ENCODE measurements around the gene CLEC4F. TPM values are rescaled to one million over a fixed set of nuclear protein-coding genes. Genes with fewer than 3 reads are reported as not detected.

CLEC4F gene
- polyA plus RNA-seq, 3 donors: 0.65 to 17.0 (median 2.3) TPM

DNA sequence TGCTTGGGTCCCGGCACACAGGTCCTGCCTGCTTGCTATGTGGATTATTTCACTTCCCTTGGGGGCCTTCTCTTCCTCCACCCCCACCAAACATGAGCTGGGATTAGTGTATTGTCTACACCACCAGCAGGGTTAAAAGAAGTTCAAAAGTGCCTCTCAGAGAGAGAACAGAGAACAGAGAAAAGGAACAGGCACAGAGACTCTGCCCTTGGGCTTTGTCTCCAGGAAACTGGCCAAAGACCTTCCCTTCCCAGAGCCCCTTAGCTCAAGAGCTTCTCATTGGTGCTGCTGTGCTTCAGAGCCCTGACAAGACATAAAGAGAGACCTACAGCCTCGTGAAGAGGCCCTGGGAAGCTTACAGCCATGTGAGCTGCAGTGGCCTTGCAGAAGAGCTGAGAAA lies 22.9 kb downstream of the CLEC4F start:
- Mint-ChIP-seq H3K4me1 (peaks cover 53% of the 10 kb centered on the region), H3K36me3 (peaks cover 7 to 9% of the 10 kb centered on the region in 2 donors), H3K27ac (peak overlapping the region; percentile 51 to 91 (median 84)), H3K4me3 (peak overlapping the region in 1 of 2 donors; percentile 32), H3K9me3 (peaks cover 7 to 20% (median 17%) of the 10 kb centered on the region in 7 donors), H3K27me3 (ENCODE audit: low read depth in 3 of 3) (peaks cover 4 to 8% (median 4%) of the 10 kb centered on the region in 3 donors)
- H3K4me3 ChIP-seq (replicated peaks in 1 of 3; ENCODE audit: low read depth in 2 of 3, low read length in 3 of 3): peak overlapping the region in 1 of 3 experiments; percentile 1
- peak overlapping the region; percentile 14 for H3K4me2 ChIP-seq (replicated peaks; ENCODE audit: extremely low read depth, low read length, poor library complexity, severe bottlenecking)
- peak overlapping the region; percentile 63 to 76 for H3K27ac ChIP-seq (ENCODE audit: low read depth in 1 of 2, low read length in 2 of 2)
- H2AFZ ChIP-seq (ENCODE audit: insufficient read depth, low read depth, low read length, poor library complexity, severe bottlenecking): peak overlapping the region; percentile 9
- H3K36me3 ChIP-seq (replicated peaks in 1 of 2; ENCODE audit: control insufficient read depth in 1 of 2, insufficient read depth in 2 of 2, low read length in 2 of 2): no peaks in the 10 kb centered on the region
- H3K4me1 ChIP-seq (ENCODE audit: control insufficient read depth in 1 of 2, insufficient read depth in 2 of 2, low read length in 2 of 2): peaks cover 56 to 67% of the 10 kb centered on the region in 2 donors
- DNase-seq: peak in 2 of 3 donors; percentile 7 to 9
- intact Hi-C loops (cut with micrococcal nuclease): no loop called here
- H3K9ac ChIP-seq (ENCODE audit: insufficient read depth, low read length, poor library complexity, severe bottlenecking): no peak overlapping the region
- TF ChIP-seq, protein P1, sequence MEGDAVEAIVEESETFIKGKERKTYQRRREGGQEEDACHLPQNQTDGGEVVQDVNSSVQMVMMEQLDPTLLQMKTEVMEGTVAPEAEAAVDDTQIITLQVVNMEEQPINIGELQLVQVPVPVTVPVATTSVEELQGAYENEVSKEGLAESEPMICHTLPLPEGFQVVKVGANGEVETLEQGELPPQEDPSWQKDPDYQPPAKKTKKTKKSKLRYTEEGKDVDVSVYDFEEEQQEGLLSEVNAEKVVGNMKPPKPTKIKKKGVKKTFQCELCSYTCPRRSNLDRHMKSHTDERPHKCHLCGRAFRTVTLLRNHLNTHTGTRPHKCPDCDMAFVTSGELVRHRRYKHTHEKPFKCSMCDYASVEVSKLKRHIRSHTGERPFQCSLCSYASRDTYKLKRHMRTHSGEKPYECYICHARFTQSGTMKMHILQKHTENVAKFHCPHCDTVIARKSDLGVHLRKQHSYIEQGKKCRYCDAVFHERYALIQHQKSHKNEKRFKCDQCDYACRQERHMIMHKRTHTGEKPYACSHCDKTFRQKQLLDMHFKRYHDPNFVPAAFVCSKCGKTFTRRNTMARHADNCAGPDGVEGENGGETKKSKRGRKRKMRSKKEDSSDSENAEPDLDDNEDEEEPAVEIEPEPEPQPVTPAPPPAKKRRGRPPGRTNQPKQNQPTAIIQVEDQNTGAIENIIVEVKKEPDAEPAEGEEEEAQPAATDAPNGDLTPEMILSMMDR (IDR thresholded peaks at IDR 0.05): no peak
- H4K20me1 ChIP-seq (ENCODE audit: insufficient read depth, low read length): no peaks in the 10 kb centered on the region
- no peaks in the 10 kb centered on the region for H3K27me3 ChIP-seq (ENCODE audit: control insufficient read depth in 2 of 2, insufficient read depth in 2 of 2, low read length in 2 of 2)
- 29% methylated on average over 1 of the region's 2 CpGs for WGBS (ENCODE audit: insufficient coverage)
- H3K9me3 ChIP-seq (replicated peaks in 1 of 2; ENCODE audit: control insufficient read depth in 1 of 2, insufficient read depth in 1 of 2, low read length in 2 of 2): peaks cover 0 to 5% of the 10 kb centered on the region in 2 donors
- H3K79me2 ChIP-seq (ENCODE audit: insufficient read depth, low read length): no peaks in the 10 kb centered on the region

DNA sequence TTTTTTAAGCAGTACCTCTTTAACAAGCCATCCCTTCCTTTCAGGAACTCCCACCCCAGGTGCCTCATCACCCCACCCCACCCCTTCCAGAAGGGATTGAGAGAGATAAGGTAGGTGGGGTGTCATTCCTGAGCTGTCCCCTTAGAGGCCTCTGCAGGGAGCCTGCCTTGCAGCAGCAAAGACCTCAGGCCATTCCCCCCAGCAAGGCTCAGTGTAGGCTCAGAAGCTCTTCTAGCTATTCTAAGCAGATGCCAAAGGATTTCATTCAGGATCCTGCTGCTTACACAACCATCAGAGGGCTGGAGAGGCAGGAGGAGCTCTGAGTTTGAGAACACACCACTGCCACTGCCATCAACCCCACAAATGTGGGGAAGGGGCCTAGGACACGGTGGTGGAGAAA lies 24.1 kb downstream of the CLEC4F start:
- H3K4me2 ChIP-seq (replicated peaks; ENCODE audit: extremely low read depth, low read length, poor library complexity, severe bottlenecking): no peak overlapping the region
- intact Hi-C loops (cut with micrococcal nuclease): no loop called here
- H3K27ac Mint-ChIP-seq: no peak overlapping the region
- TF ChIP-seq, protein P1 (IDR thresholded peaks at IDR 0.05): no peak
- peaks cover 14 to 17% of the 10 kb centered on the region in 2 donors for H3K36me3 Mint-ChIP-seq
- H4K20me1 ChIP-seq (ENCODE audit: insufficient read depth, low read length): no peaks in the 10 kb centered on the region
- no peak overlapping the region for H3K27ac ChIP-seq (ENCODE audit: low read depth in 1 of 2, low read length in 2 of 2)
- H3K27me3 Mint-ChIP-seq (ENCODE audit: low read depth in 3 of 3): peaks cover 4 to 13% (median 8%) of the 10 kb centered on the region in 3 donors
- peaks cover 67 to 80% of the 10 kb centered on the region in 2 donors for H3K4me1 ChIP-seq (ENCODE audit: control insufficient read depth in 1 of 2, insufficient read depth in 2 of 2, low read length in 2 of 2)
- H3K79me2 ChIP-seq (ENCODE audit: insufficient read depth, low read length): no peaks in the 10 kb centered on the region
- 90% methylated on average over 1 of the region's 1 CpG for WGBS (ENCODE audit: insufficient coverage)
- peaks cover 7 to 20% (median 17%) of the 10 kb centered on the region in 7 donors for H3K9me3 Mint-ChIP-seq
- H3K4me3 Mint-ChIP-seq: no peak overlapping the region
- peaks cover 0 to 5% of the 10 kb centered on the region in 2 donors for H3K9me3 ChIP-seq (replicated peaks in 1 of 2; ENCODE audit: control insufficient read depth in 1 of 2, insufficient read depth in 1 of 2, low read length in 2 of 2)
- no peak overlapping the region for H2AFZ ChIP-seq (ENCODE audit: insufficient read depth, low read depth, low read length, poor library complexity, severe bottlenecking)
- H3K9ac ChIP-seq (ENCODE audit: insufficient read depth, low read length, poor library complexity, severe bottlenecking): no peak overlapping the region
- H3K4me1 Mint-ChIP-seq: peaks cover 63% of the 10 kb centered on the region
- H3K4me3 ChIP-seq (replicated peaks in 1 of 3; ENCODE audit: low read depth in 2 of 3, low read length in 3 of 3): no peak overlapping the region
- DNase-seq: no peak
- no peaks in the 10 kb centered on the region for H3K36me3 ChIP-seq (replicated peaks in 1 of 2; ENCODE audit: control insufficient read depth in 1 of 2, insufficient read depth in 2 of 2, low read length in 2 of 2)
- H3K27me3 ChIP-seq (ENCODE audit: control insufficient read depth in 2 of 2, insufficient read depth in 2 of 2, low read length in 2 of 2): peaks cover 2 to 3% of the 10 kb centered on the region in 2 donors

Data from CD14-positive monocyte (primary cell).